ENCODE results near the gene EIF4G2.

Gene EIF4G2

GRCh38 chr11:10762913-10763421 is 45.8 kb downstream of the EIF4G2 start:
- Histone ChIP-seq H3K36me3 (ENCODE audit: control insufficient read depth in 2 of 2, insufficient read depth in 1 of 2, low read length in 2 of 2) (peaks cover 7 to 70% of the 10 kb centered on the region in 2 experiments), H3K4me3 (ENCODE audit: low read depth, low read length) (no peak overlapping the region), H3K4me1 (ENCODE audit: control insufficient read depth, insufficient read depth, low read length) (no peaks in the 10 kb centered on the region), H3K9me3 (ENCODE audit: control insufficient read depth, insufficient read depth, low read depth, low read length) (no peaks in the 10 kb centered on the region), H3K27ac (ENCODE audit: extremely low read depth, low read depth, low read length) (no peak overlapping the region)
- ChIA-PET CTCF (interaction anchor here (0.7 to 1.4 kb wide), 3 partner anchors 29 to 1520 kb away, joined by 3 to 4 read pairs (median 3); no protein-coding TSS in a partner anchor), POLR2A (interaction anchor here (1.5 to 1.6 kb wide), 2 partner anchors 12 to 46 kb away, joined by 4 to 6 read pairs; partner anchors contain the start of genes CTR9 and EIF4G2)
- TF ChIP-seq ZNF843 (tag by site-specific recombination; IDR thresholded peaks at IDR 0.05): no peak
- TF ChIP-seq ZNF785 (tag by site-specific recombination; IDR thresholded peaks at IDR 0.05): no peak
- no peak for TF ChIP-seq SALL2 (tag by site-specific recombination; IDR thresholded peaks at IDR 0.05; ENCODE audit: borderline replicate concordance)
- no peak for TF ChIP-seq ZNF707 (tag by site-specific recombination; IDR thresholded peaks at IDR 0.05)
- TF ChIP-seq PRDM2 (tag by site-specific recombination; IDR thresholded peaks at IDR 0.05; ENCODE audit: borderline replicate concordance): no peak
- TF ChIP-seq KLF17 (tag by site-specific recombination; IDR thresholded peaks at IDR 0.05): no peak
- TF ChIP-seq ZNF248 (tag by site-specific recombination; IDR thresholded peaks at IDR 0.05): no peak
- TF ChIP-seq ZNF398 (tag by site-specific recombination; IDR thresholded peaks at IDR 0.05): no peak
- no peak for TF ChIP-seq GLI2 (tag by site-specific recombination; IDR thresholded peaks at IDR 0.05; ENCODE audit: borderline replicate concordance, low read depth)
- no peak for TF ChIP-seq ZNF366 (tag by site-specific recombination; conservative IDR thresholded peaks at IDR 0.05)
- no peak for TF ChIP-seq ZNF449 (tag by site-specific recombination; IDR thresholded peaks at IDR 0.05)
- TF ChIP-seq ZSCAN30 (tag by site-specific recombination; IDR thresholded peaks at IDR 0.05): no peak
- TF ChIP-seq ZBTB1 (tag by site-specific recombination; IDR thresholded peaks at IDR 0.05): no peak
- TF ChIP-seq HOXC10 (CRISPR knock-in tag; IDR thresholded peaks at IDR 0.05): no peak
- TF ChIP-seq ZNF433 (tag by site-specific recombination; IDR thresholded peaks at IDR 0.05; ENCODE audit: low read depth): no peak
- TF ChIP-seq ZNF768 (tag by site-specific recombination; IDR thresholded peaks at IDR 0.05): no peak
- no peak for TF ChIP-seq ZNF184 (tag by site-specific recombination; IDR thresholded peaks at IDR 0.05)

Measured in HEK293 (cell line).